Measurements from ENCODE around the gene CBLIF. TPM values are rescaled to one million over a fixed set of nuclear protein-coding genes. Genes with fewer than 3 reads are reported as not detected.
"Not testable (repeated sequence)": the region's sequence is repeated elsewhere in the genome, so short reads cannot be mapped to it uniquely, and the experiment has no call there.

Gene CBLIF
- total RNA-seq (not detected), polyA plus RNA-seq (ENCODE audit: insufficient read depth in 1 of 8, insufficient read length in 8 of 8, low replicate concordance in 1 of 8) (under 1 TPM in 2 of 8 donors, not detected in 6; 0.21 to 0.49 TPM)
- long read RNA-seq, donor 1 = 0 reads
- long read RNA-seq, donor 2 = 0 reads
- long read RNA-seq, donor 3, partial matches to known transcripts = 0 of 1 reads
- long read RNA-seq, donor 3, other reads (novel, unspliced or antisense) = 0 of 1 reads
- long read RNA-seq, donor 4 = 0 reads
- long read RNA-seq, donor 5 = 0 reads
- long read RNA-seq, donor 6 = 0 reads
- long read RNA-seq, donor 7 = 0 reads
- long read RNA-seq, donor 8 = 0 reads
- long read RNA-seq, donor 9 = 0 reads
- long read RNA-seq, donor 10 = 0 reads
- long read RNA-seq, donor 11 = 0 reads

DNA sequence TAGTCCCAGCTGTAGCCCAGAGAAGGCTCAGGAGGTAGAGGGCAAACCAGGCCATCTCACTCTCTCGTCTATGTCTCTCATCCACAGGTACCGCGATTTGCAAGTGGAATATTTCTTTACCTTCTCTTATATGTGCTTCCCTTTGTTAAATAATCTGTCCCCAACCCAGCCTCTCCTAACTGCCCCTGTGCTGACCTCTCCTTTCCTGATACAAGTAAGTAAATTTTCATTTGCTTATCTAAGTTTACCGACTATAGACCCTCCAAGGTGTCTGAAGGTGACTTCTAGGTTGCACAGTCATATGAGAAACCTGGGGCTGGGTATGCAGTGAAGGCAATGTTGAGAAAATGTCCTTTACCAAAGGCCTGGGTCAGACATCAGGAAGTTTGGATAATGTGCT, at the start of gene CBLIF:
Gene CBLIF, minus strand, starts transcription at position 101 of the 400 bp plus-strand sequence. Its CDS starts 46 bp downstream, at position 55.
- Histone ChIP-seq H3K36me3 (ENCODE audit: control insufficient read depth, insufficient read depth, low read length) (no peaks in the 10 kb centered on the region), H3K27me3 (ENCODE audit: control insufficient read depth, insufficient read depth, low read length) (no peaks in the 10 kb centered on the region), H3K9me3 (replicated peaks; ENCODE audit: control insufficient read depth, low read depth, low read length) (no peaks in the 10 kb centered on the region), H3K4me1 (ENCODE audit: control insufficient read depth, insufficient read depth, low read length) (no peaks in the 10 kb centered on the region), H3K4me3 (ENCODE audit: low read length) (no peak within 1 kb of the TSS), H3K27ac (ENCODE audit: low read length) (no peak within 1 kb of the TSS)
- no peak for DNase-seq
- 77% methylated on average over 3 of the region's 4 CpGs for WGBS (ENCODE audit: insufficient coverage)

DNA sequence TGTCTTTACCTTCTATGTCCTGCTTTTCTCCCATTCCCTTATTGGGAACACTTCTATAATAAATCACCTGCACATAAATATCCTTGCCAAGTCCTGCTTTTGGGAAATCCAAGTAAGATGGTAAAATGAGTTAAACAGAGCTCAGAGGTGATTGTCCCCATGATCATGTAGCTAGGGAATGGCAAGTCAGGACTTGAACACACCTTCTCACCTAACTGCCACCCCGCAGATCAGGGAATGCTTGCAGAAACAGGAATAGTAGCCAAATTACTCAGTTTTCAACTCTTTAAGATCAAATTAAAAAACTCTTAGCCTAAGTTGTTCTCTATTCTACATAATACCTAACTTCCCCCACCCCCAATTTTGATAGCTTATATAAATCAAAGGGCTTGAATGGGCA, 49.3 kb upstream of the CBLIF start:
- Histone ChIP-seq H3K27ac (ENCODE audit: low read length) (no peak overlapping the region), H3K9me3 (replicated peaks; ENCODE audit: control insufficient read depth, low read depth, low read length) (peaks cover 4% of the 10 kb centered on the region), H3K27me3 (ENCODE audit: control insufficient read depth, insufficient read depth, low read length) (no peaks in the 10 kb centered on the region), H3K36me3 (ENCODE audit: control insufficient read depth, insufficient read depth, low read length) (no peaks in the 10 kb centered on the region), H3K4me3 (ENCODE audit: low read length) (no peak overlapping the region), H3K4me1 (ENCODE audit: control insufficient read depth, insufficient read depth, low read length) (no peaks in the 10 kb centered on the region)
- WGBS (ENCODE audit: insufficient coverage) = no CpG with 5 or more reads among the region's 1 CpG
- DNase-seq = no peak

GRCh38 chr11:59891781-59892181, 46.5 kb upstream of the CBLIF start:
- Histone ChIP-seq H3K4me1 (ENCODE audit: control insufficient read depth, insufficient read depth, low read length) (no peaks in the 10 kb centered on the region), H3K4me3 (ENCODE audit: low read length) (no peak overlapping the region), H3K27me3 (ENCODE audit: control insufficient read depth, insufficient read depth, low read length) (no peaks in the 10 kb centered on the region), H3K27ac (ENCODE audit: low read length) (no peak overlapping the region), H3K9me3 (replicated peaks; ENCODE audit: control insufficient read depth, low read depth, low read length) (peaks cover 11% of the 10 kb centered on the region), H3K36me3 (ENCODE audit: control insufficient read depth, insufficient read depth, low read length) (no peaks in the 10 kb centered on the region)
- WGBS (ENCODE audit: insufficient coverage) = 5% methylated on average over 2 of the region's 4 CpGs
- peak; percentile 4 for DNase-seq

- DNase-seq; H3K27ac ChIP-seq (ENCODE audit: low read length); H3K36me3 ChIP-seq (ENCODE audit: control insufficient read depth, insufficient read depth, low read length); H3K4me3 ChIP-seq (ENCODE audit: low read length); H3K27me3 ChIP-seq (ENCODE audit: control insufficient read depth, insufficient read depth, low read length); H3K4me1 ChIP-seq (ENCODE audit: control insufficient read depth, insufficient read depth, low read length): not testable (repeated sequence)
- peaks cover 12% of the 10 kb centered on the region for H3K9me3 ChIP-seq (replicated peaks; ENCODE audit: control insufficient read depth, low read depth, low read length)
These were observed 41.9 kb upstream of the CBLIF start for GRCh38 chr11:59887156-59887555.

DNA sequence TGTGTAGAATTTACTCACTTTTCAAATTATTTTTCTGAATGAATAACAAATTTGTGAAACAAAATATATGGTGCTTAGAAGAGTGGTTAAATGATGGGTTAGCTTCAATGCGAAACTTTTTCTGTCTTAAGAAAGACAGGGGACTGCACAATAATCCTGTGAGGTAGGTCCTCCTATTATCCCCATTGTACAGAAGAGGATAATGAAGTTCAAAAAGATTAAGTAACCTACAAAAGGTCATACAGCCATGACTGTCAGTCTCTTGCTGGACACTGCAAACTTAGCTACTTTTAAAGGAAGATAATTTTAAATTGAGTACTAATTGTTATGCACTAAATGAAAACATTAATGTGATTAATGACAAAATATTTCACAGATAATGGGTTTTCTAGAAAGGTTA, 38.3 kb upstream of the CBLIF start:
- no peak for DNase-seq
- no peaks in the 10 kb centered on the region for H3K4me1 ChIP-seq (ENCODE audit: control insufficient read depth, insufficient read depth, low read length)
- H3K27me3 ChIP-seq (ENCODE audit: control insufficient read depth, insufficient read depth, low read length) = no peaks in the 10 kb centered on the region
- no peaks in the 10 kb centered on the region for H3K36me3 ChIP-seq (ENCODE audit: control insufficient read depth, insufficient read depth, low read length)
- peaks cover 8% of the 10 kb centered on the region for H3K9me3 ChIP-seq (replicated peaks; ENCODE audit: control insufficient read depth, low read depth, low read length)
- WGBS (ENCODE audit: insufficient coverage) = no CpG with 5 or more reads among the region's 1 CpG
- H3K4me3 ChIP-seq (ENCODE audit: low read length) = no peak overlapping the region
- no peak overlapping the region for H3K27ac ChIP-seq (ENCODE audit: low read length)

GRCh38 chr11:59879567-59879966, 34.3 kb upstream of the CBLIF start:
- H3K36me3 ChIP-seq (ENCODE audit: control insufficient read depth, insufficient read depth, low read length) = no peaks in the 10 kb centered on the region
- no peaks in the 10 kb centered on the region for H3K9me3 ChIP-seq (replicated peaks; ENCODE audit: control insufficient read depth, low read depth, low read length)
- H3K27me3 ChIP-seq (ENCODE audit: control insufficient read depth, insufficient read depth, low read length) = no peaks in the 10 kb centered on the region
- H3K4me1 ChIP-seq (ENCODE audit: control insufficient read depth, insufficient read depth, low read length) = no peaks in the 10 kb centered on the region
- H3K4me3 ChIP-seq (ENCODE audit: low read length) = no peak overlapping the region
- no peak overlapping the region for H3K27ac ChIP-seq (ENCODE audit: low read length)
- DNase-seq = no peak
- 80% methylated on average over 1 of the region's 1 CpG for WGBS (ENCODE audit: insufficient coverage)

- no peak within 1 kb of the TSS for H3K27ac ChIP-seq (ENCODE audit: low read length)
- no peaks in the 10 kb centered on the region for H3K36me3 ChIP-seq (ENCODE audit: control insufficient read depth, insufficient read depth, low read length)
- no peaks in the 10 kb centered on the region for H3K4me1 ChIP-seq (ENCODE audit: control insufficient read depth, insufficient read depth, low read length)
- no peak for DNase-seq
- 46% methylated on average over 2 of the region's 5 CpGs for WGBS (ENCODE audit: insufficient coverage)
- no peaks in the 10 kb centered on the region for H3K9me3 ChIP-seq (replicated peaks; ENCODE audit: control insufficient read depth, low read depth, low read length)
- H3K27me3 ChIP-seq (ENCODE audit: control insufficient read depth, insufficient read depth, low read length) = no peaks in the 10 kb centered on the region
- no peak within 1 kb of the TSS for H3K4me3 ChIP-seq (ENCODE audit: low read length)
These were observed 33.3 kb upstream of the CBLIF start, which contains the start of gene OOSP3 for GRCh38 chr11:59878575-59878974. Gene OOSP3 (plus strand): TSS chr11:59878782. CDS start chr11:59878809, 27 bp downstream.

GRCh38 chr11:59877784-59878183, 32.5 kb upstream of the CBLIF start:
- Histone ChIP-seq H3K36me3 (ENCODE audit: control insufficient read depth, insufficient read depth, low read length) (no peaks in the 10 kb centered on the region), H3K4me3 (ENCODE audit: low read length) (no peak overlapping the region), H3K9me3 (replicated peaks; ENCODE audit: control insufficient read depth, low read depth, low read length) (no peaks in the 10 kb centered on the region), H3K27ac (ENCODE audit: low read length) (no peak overlapping the region), H3K4me1 (ENCODE audit: control insufficient read depth, insufficient read depth, low read length) (no peaks in the 10 kb centered on the region), H3K27me3 (ENCODE audit: control insufficient read depth, insufficient read depth, low read length) (no peaks in the 10 kb centered on the region)
- DNase-seq = no peak

GRCh38 chr11:59877325-59877724, 32.0 kb upstream of the CBLIF start:
- no peaks in the 10 kb centered on the region for H3K27me3 ChIP-seq (ENCODE audit: control insufficient read depth, insufficient read depth, low read length)
- H3K36me3 ChIP-seq (ENCODE audit: control insufficient read depth, insufficient read depth, low read length) = no peaks in the 10 kb centered on the region
- no peak overlapping the region for H3K27ac ChIP-seq (ENCODE audit: low read length)
- DNase-seq = no peak
- H3K9me3 ChIP-seq (replicated peaks; ENCODE audit: control insufficient read depth, low read depth, low read length) = no peaks in the 10 kb centered on the region
- no peaks in the 10 kb centered on the region for H3K4me1 ChIP-seq (ENCODE audit: control insufficient read depth, insufficient read depth, low read length)
- H3K4me3 ChIP-seq (ENCODE audit: low read length) = no peak overlapping the region

DNA sequence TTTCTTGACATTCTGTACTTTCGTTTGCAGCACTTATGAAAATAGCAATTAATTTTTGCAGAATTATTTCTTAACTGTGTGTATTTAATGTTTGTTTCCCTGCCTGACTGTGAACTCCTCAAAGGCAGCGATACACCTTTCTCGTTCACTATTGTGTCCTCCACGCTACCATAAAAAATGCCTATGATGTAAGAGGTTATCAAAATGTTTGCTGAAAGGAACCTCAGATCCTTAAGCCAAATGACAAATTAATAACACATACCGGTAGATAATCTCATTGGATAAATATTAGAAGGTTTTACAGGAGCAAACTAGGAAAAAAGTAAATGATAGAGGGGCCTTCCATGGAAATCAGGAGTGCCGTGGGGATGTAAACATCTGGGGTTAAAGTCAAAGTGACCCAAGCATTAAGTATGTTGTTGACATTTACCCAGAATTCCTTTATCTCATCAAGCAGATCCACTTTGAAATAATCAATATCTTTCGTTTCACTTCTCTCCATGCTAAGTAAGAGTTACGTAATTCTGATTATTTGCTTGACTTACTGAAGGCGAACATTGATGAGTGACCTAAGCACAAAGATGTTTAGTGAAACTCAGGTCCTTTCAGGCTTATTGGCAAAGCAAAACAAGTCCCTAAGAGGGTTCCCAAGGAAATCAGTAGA, 30.7 kb upstream of the CBLIF start:
- no peaks in the 10 kb centered on the region for H3K36me3 ChIP-seq (ENCODE audit: control insufficient read depth, insufficient read depth, low read length)
- H3K27me3 ChIP-seq (ENCODE audit: control insufficient read depth, insufficient read depth, low read length) = no peaks in the 10 kb centered on the region
- no peak overlapping the region for H3K4me3 ChIP-seq (ENCODE audit: low read length)
- no peak overlapping the region for H3K27ac ChIP-seq (ENCODE audit: low read length)
- H3K4me1 ChIP-seq (ENCODE audit: control insufficient read depth, insufficient read depth, low read length) = no peaks in the 10 kb centered on the region
- WGBS (ENCODE audit: insufficient coverage) = 80% methylated on average over 1 of the region's 9 CpGs
- DNase-seq = no peak
- H3K9me3 ChIP-seq (replicated peaks; ENCODE audit: control insufficient read depth, low read depth, low read length) = no peaks in the 10 kb centered on the region

Data from muscle of leg (tissue), 16 donors.